ENCODE measurements around the gene CABP7.
A peak's percentile ranks its signal among the peaks of the same experiment; 100 is the strongest.

The CABP7 gene

DNA sequence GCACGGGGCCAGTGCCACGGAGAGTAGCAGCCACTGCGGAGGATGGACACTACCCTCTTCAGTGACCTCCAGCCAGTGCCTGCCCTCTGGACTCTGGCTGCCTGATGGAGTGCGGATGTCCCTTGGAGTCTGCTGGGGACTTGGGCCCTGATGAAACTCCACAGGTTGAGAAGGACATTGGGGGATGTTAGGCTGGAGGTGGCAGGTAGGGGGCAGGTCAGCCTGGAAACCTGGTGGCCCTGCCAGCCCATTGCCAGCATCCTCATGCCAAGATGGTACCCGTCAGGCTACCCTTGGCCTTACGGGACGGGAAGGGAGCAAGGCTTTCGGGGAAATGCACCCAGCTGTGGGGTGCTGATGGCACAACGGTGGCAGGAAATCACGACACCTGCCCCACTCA is 4.0 kb downstream of the CABP7 start:
- DNase-seq (ENCODE audit: low spot score), result no peak

DNA sequence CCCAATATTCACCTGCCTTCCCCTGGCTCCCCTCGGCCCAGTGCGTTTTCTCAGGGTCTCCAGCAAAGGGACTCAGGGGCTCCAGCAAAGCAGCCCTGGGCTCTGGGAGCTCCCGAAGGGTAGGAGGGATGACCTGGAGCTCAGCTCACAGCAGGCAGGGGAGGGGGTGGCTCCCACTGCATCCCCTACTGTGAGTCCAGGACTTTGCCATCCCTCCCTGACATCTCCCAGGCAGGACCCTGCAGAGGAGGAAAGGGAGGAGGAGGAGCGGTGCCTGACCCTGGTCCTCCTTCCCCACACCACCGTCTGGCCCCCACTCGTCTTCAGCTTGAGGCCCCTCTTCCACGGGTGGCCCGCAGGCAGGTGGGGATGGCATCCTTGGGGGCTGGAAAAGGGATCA is 5.0 kb downstream of the CABP7 start:
- DNase-seq (ENCODE audit: low spot score), result no peak

DNA sequence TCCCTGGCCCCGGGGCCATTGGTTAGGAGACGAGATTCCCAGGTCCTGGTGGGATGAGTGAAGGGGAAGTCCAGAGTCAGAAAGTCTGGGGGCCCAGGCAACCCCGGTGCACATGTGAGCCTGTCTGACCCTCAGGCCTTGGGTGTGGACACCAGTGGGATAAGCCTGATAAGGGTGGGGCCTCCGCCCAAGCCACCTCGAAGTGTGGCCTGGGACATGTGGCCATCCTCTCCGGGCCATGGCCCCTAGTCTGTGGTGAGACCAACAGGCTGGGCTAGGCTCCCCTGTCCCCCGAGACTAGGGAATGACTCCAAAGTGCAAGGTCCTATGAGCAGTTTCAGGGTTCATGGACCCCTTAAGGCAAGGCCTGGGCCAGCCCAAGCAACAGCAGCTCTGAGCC is 6.3 kb downstream of the CABP7 start:
- DNase-seq (ENCODE audit: low spot score), result no peak

DNA sequence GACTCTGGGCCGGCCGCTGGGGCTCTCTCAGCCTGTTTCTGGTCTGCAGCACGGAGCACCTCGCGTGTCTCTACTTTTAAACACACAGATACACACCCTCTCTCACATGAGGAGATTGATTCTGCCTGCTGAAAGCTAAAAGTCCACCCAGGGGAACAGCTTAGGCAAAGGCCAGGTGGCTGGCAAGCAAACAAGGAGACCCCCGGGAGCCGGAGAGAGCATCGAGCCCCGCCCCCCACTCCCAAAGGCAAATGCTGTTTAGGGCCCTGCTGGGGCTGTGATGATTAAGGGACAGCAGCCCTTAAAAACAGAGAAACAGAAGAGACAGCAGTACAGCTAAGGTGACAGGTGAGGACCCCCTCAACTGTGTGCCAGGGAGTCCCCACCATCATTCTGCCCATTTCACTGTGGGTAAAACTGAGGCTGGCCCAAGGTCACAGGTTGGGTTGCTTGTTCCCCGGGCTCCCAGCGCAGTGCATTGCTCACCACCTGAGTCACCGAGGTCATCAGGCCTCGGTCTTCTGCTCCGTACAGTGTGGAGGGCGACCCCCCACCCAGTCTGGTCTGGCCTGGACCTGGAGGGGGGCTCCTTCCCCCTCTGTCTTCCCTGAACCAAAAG is 6.8 kb downstream of the CABP7 start:
- no peak for DNase-seq (ENCODE audit: low spot score)

DNA sequence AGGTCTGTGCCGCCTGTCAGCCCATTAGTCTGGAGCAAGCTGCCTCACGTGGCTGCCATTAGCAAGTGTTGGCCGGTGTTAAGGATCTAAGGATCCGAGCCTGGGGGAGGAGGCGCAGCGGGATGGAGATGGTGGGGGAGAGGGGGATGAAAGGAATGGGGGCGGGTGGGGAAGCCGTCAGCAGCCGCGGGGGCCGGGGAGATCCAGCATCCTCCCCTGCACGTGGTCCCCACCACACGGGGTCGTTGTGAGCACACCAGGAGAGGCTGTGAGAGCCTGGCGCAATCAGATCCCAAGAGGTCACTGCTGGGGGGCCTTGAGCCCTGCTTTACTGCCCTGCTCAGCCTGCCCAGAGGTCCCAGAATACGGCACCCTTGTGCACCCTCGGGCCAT is 7.3 kb downstream of the CABP7 start:
- DNase-seq (ENCODE audit: low spot score), result peak; percentile 89

DNA sequence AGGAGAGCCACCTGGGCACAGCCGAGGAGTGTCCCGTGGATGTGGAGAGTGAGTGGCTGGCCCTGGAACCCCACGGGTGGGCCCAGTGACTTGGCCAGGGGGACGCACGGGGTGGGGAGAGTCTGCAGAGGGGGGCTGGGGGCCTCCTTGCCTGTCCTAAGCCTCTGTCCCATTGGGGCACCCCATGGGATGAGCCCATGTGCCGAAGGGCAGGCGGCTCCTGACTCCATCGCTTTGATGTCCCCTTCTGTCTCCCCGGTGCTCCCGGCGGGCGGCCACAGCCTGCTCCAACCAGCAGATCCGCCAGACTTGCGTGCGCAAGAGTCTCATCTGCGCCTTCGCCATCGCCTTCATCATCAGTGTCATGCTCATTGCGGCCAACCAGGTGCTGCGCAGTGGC is 9.4 kb downstream of the CABP7 start:
- no peak for DNase-seq (ENCODE audit: low spot score)

DNA sequence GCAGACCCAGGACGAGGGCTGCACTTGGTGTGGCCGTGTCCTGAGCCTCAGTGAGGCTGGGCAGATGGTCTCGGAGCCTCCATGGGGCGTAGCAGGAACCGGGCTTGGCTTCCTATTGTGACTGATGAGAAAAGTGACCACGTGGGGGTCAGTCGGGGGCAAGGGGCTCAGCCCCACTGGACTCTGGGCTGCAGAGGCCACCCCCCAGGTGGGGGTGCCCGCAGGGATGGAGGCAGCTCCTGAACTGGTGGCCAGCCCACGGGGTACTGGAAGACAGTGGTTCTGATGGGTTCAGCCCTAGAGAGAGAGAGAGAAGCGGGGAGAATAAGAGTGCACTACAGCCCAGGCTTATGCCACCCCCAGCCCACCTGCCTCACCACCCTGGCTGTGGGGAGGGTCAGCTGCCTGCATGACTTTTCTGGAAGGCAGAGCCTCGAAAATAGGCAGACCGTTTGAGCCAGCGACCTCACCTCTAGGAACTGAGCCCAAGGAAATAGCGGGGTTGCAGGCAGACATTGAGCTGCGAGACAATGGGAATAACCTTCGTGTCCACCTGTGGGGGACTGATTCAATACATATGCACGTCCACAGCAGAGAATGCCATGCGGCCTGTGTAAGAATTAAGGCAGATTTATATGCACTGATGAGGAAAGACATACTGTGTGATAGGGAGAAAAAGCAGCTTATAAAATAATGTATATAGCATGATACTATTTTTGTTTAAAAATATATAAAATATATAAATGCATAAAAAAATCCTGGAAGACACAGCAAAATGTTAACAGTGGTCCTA is 11.5 kb downstream of the CABP7 start:
- DNase-seq (ENCODE audit: low spot score), result no peak

DNA sequence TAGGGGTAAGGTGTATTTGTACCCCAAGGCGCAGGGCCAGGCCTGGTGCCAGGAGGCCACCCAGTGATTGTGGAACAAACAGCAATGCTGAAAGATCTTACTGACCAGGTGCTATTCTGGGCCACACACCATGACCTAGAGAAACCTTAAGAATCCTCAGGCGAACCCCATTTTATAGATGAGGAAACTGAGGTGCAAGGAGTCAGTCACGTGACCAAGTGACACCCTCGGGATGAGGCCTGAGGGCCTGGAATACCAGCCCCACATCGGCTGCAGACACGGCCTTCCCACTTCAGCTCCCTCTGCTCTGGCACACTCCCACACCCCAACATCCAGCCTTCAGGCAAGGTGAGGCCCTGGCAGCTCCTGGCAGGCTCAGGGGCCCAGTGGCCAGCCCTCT is 13.1 kb downstream of the CABP7 start:
- DNase-seq (ENCODE audit: low spot score), result no peak

DNA sequence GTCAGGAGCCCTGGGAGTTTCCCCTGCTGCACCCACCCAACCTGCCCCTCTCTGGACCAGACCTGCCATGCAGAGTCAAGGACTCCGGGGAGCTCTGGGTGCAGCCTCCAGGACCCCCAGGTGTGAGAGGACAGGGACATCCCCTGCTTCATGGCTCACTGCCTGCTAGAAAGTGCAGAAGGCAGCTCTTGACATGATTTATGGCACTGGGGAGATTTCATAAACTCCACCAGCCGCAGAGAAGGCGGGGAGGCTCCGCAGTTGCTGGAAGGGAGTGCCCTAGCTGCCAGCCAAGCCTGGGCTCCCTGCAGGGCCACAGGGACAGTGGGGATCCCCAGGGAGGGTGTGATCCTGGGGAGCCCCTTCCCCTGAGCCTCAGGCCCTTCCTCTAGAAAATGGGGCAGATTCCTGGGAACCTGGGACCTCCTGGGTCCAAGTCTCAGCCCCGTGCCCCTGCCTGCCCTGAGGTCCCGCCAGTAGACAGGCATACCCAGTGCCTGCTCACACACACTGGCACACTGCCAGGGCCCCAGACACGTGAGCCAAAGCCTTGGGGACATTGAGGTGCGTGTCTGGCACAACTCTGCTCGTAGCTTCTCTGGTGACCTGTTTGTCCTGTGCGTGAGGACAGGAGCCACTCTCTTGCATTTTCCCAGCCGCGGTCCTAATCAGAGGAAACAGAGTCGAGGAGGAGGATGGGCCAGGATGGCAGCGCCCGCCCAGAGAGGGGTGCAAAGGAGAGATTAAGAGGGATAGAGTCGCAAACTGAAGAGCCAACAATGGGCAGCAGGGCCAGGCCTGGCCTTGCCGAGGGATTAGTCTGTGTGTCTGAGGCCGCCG is 13.8 kb downstream of the CABP7 start:
- DNase-seq (ENCODE audit: low spot score), result no peak

DNA sequence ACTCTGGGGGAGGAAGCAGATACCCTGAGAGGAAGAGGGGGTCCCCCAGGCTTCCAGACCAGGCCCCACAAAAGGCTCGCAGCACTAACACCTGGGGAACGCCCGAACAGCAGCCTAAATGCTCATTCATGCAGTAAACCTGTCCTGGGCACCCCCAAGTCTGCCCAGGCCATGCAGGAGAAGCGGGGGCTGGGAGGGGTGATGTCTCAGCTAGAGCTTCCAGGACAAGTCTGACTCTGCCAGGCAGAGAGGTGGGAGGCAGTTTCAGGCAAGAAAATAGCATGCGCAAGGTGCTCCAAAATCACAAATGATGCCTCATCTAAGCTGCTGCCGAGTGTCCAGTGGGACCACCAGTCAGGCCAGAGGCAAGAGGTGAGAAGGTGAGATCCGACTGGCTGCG is 14.6 kb downstream of the CABP7 start:
- DNase-seq (ENCODE audit: low spot score), result no peak

DNA sequence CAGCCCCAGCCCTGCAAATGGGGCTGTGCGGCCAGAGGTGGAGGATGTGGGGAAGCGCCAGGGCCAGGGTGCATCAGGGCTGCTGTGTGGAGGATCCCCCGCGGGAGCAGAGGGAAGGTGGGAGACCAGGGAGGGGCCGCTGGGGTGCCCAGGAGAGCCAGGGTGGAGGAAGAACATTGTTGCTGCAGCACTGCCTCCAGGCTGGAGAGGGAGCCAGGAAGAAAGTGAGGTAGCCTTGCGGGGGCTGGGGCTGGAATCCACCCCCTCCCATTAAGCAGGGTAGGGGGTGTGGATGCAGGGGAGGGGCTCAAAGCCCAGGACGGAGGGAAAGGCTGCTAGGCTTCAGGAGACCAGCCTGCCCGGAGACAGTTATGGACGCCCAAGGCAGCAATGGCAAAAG is 15.0 kb downstream of the CABP7 start:
- peak; percentile 85 for DNase-seq (ENCODE audit: low spot score)

DNA sequence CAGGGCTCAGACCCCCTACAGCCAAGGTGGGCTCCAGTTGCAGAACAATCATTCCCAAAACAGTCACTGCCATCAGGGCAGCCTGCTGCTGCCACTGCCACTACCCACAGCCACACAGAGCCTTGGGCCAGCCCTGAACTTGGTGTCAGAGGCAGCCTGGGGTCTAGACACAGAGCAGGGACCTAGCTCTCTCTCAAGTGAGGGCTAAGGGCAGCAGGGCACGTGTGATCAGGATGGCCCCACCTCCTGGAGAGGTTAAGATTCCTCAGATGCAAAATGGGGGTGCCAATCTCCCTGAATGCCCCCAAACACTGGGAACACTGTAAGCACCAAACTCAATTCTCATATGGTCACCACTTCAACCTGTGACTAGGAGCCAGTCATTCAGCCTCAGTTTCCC is 15.6 kb downstream of the CABP7 start:
- DNase-seq (ENCODE audit: low spot score), result no peak

DNA sequence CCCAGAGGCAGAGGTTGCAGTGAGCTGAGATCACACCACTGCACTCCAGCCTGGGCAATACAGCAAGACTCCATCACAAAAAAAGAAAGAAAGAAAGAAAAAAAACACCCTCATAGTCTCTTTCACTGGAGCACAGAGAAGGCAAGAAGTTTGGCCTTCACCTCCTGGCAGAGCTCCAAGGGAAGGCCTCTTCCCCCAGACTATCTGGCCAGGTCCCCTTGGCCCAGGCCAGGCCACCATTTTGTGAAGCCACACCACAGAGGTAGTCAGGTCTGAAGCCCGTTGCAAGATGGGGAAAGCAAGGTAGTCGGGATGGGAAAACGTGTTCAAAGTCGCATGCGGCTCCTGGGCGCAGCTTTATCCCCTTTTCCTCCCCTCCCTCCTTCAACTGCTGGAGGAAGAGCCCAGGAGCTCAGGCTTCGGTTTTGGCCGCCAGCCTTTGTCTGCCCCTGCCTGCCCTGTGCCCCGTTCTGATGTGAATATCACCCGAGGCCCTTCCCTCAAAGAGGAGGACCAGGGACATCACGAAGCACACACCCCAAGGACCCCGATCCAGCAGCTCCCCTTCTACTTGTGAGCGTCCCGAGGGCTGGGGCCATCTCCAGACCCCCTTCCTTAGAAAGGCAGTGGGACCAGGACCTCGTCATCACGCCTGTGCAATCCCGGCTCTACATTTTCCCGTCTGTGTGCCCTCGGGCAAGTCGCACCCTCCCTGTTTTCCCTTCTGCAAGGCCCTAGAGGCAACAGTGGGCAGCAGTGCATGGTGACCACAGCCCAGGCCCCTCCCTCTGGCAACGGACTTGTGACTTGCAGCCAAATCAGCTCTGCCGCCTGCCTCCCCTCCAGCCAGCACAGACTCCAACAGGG is 17.7 kb downstream of the CABP7 start:
- no peak for DNase-seq (ENCODE audit: low spot score)

DNA sequence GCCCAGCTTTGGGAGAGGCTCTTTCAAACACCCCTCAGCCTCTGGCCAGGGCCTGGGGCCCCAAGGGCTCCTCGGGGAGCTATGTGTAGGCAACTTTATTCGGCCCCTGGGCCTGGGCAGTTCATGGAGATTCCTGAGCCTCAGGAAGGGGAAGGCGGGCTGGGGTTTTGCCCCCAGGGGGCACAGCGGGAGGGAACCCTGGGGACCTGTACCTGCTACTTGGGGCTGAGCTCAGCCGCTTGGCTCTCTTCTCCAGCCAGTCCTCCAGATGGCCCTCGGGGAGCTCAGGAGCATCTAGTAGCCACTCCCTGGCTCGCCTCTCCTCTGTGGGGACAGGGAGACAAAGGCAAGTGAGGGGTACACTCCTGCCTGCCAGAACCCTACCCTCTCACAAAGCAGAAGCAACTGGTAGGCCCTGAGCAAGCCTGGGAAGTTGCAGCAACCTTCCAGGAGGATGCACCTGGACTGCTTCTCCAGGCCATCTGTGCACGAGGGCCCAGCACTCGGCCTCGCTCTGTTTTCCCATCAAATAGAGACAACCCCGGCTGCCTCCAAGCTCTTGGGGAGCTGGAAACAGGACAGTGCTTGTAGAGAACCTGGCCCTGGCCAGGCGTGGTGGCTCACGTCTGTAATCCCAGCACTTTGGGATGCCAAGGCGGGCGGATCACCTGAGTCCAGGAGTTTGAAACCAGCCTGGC is 18.5 kb downstream of the CABP7 start:
- no peak for DNase-seq (ENCODE audit: low spot score)

DNA sequence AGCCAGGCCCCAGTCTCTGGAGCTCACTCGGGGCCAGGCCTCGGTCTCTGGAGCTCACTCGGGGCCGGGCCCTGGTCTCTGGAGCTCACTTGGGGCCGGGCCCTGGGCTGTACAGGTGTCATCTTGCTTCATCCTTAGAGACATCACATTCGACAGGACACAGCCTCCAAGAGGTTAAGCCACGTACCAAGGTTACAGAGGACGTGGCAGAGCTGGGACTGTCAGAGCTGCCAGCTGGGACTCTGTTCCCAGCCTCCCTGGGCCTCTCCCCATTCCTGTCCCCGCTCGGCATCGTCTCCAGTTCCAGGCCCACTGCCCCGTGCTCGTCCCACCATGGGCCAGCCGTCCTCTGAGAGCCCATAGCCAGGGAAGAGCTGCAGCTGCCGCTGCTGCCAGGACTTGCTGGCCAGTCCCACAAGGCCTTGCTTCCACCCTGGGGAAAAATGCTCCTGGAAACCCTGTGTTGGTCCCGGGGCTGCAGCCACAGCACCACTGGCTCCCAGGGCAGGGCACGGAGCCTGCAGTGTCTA is 19.6 kb downstream of the CABP7 start:
- no peak for DNase-seq (ENCODE audit: low spot score)

DNA sequence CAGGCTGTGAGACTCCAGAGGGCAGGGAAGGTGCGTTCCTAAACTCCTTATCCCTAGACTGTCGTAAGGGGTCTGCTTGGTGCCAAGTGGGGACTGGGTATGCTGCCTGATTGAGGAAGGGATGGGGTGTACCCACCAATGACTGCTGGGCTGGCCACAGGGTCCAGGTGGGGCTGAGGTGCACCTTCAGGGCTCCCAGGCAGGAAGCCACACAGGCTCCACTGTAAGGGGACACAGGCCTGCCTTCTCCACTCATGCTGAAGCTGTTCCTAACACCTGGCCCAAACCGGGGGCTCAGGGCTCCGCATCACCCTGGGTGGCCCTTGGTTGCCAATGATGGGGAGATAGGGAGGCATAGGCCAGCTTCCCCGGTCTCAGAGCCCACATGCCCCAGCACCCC is 20.4 kb downstream of the CABP7 start:
- DNase-seq (ENCODE audit: low spot score), result no peak

DNA sequence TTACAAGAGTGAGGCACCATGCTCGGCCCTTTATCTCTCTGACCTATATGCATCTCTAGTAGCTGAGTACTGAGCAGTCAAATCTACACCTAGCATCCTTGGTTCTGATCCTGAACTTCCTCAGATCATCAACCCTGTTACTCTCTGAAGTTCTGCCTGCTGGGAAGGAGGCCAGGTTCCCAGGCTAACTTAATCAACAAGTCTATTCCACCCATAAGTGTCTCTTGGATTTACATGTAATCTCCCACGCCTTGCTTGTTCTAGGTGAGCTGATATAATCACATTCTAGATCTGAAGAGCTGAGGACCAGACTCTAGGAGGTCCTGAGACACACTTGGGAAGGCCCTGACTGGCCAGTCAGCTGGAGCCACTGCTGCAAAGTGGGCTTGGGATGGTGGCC is 22.1 kb downstream of the CABP7 start:
- DNase-seq (ENCODE audit: low spot score), result no peak

DNA sequence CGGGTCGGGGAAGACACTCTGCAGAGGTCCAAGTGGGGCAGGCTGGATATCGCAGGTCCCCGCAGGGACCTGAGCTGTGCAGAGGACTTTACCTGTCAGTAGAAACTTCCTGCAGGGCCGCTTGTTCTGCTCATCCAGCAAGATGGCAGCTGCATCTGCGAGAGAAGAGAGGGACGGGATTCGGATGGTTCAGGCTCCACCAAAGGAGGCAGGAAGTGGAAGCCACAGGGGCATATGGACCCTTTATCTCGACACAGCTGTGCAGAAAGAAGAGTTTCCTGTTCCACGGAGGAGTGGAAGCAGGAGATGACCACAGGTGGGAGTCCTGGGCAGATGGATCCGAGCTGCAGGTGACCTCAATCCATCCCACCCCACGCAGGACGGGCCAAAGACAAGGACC is 22.5 kb downstream of the CABP7 start:
- DNase-seq (ENCODE audit: low spot score), result no peak

DNA sequence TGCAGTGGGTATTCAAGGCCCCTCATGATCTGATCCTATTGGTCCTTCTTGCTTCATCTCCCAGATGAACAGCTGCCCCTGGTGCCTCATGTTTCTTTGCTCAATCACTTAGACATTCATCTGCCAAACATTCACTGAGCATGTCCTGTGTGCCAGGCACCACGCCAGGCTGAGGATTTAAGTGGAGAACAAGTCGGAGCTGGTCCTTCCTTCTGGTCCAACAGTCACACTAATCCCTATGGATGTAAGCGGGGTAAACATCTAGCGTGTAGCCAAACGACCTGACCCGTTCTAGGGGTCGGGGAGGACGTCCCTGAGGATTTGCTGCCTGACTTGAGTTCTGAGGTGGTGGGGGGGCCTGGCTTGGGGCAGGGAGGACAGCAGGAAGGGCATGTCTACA is 25.1 kb downstream of the CABP7 start:
- DNase-seq (ENCODE audit: low spot score), result no peak

DNA sequence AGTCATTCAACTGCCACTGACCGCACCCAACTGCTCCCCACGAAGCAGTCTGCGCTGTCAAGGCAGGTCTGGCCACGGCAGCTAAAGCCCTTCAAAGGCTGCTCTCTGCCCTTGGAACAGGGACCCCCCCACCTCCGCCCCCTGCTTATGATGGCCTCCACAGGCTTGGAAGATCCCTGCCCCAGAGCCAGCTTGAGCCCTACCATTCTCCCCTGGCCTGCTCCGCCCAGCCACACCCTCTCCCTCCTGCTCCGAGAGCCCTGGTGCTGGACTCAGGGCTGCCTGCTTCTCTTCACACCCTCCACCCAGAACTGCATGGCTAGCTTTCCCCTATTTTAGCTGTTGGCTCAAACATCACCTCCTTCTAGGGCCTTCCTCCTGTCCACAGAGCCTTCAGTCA is 28.0 kb downstream of the CABP7 start:
- no peak for DNase-seq (ENCODE audit: low spot score)

DNA sequence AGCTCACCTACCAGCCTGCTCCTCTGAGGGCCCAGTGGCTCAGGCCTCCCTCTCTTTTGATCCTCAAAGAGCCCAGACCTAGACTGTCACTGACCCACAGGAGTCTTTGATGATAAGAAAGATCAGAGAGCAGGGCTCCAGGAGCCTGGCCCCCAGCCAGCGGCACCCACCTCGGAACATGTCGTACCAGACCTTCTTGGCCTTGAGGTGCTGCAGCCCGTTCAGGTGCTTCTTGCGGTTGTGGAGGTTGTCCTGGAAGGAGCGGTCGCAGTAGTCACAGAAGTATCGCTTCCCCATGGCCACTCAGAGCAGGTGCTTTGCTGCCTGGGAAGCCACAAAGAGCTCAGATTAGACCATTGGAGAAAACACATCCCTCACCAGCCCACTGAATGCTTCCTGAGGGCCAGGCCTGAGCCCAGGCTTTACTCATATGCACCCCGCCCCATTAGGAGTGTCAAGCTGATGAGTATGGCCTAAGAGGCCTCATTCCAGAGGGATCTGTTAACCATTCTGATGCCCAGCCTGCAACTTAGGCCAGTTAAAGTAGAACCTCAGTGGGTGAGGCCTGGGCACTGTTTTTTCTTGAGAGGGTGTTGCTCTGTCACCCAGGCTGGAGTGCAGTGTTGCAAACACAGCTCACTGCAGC is 28.6 kb downstream of the CABP7 start:
- DNase-seq (ENCODE audit: low spot score), result no peak
